Limb (tissue), 2 donors: ENCODE measurements around the gene CTAG1B.
"Not testable (repeated sequence)": the region's sequence is repeated elsewhere in the genome, so short reads cannot be mapped to it uniquely, and the experiment has no call there.

ENCODE experiments used
- DNase-seq, 2 donors: peaks; one replicate each; pipeline ENCODE4 v3.0.0-alpha.2; 2016; ENCODE audit errors: extremely low spot score in 2 of 2

The CTAG1B gene

DNA sequence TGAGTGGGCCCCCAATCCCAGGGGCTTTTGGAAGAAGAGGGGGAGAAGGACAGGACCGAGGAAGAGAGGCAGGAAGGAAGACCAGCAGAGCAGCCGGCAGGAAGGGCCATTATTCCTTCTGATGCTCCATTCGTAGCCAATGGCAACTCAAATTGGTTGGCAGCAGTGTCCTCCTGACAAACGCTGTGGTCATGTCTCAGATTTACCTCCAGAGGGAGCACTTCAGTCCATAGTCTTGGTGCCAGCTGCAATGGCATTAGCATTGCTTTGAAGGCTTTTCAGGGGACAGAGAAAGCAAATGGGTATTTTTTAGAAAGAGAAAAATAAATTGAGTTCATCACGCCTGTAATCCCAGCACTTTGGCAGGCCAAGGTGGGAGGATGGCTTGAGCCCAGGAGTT, 9.9 kb upstream of the CTAG1B start:
- DNase-seq = not testable (repeated sequence)

GRCh38 chrX:154620767-154621414, 1.8 kb upstream of the CTAG1B start:
- not testable (repeated sequence) for DNase-seq

DNA sequence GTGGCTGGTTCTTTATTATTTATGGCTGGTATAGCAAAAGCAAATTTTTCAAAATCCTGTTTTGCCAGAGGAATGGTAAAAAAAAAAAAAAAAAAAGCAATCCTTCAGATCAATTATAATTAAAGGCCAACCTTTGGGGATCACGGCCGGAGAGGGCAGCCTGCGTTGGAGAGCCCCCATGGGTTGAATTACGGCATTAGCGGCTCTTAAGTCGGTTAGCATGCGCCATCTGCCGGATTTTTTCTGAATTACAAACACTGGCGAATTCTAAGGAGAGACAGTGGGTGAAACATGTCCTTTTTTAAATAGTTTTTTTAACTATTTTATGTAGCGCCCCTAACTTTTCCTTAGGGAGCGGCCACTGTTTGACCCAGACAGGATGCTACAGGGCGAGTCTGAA, 5.5 kb downstream of the CTAG1B start:
- not testable (repeated sequence) for DNase-seq

- DNase-seq = not testable (repeated sequence)
Observed at GRCh38 chrX:154611146-154611545, 7.9 kb downstream of the CTAG1B start.

- DNase-seq = not testable (repeated sequence)
Observed at GRCh38 chrX:154608823-154609222, 10.3 kb downstream of the CTAG1B start.

GRCh38 chrX:154607976-154608375, 11.1 kb downstream of the CTAG1B start:
- DNase-seq = not testable (repeated sequence)

DNA sequence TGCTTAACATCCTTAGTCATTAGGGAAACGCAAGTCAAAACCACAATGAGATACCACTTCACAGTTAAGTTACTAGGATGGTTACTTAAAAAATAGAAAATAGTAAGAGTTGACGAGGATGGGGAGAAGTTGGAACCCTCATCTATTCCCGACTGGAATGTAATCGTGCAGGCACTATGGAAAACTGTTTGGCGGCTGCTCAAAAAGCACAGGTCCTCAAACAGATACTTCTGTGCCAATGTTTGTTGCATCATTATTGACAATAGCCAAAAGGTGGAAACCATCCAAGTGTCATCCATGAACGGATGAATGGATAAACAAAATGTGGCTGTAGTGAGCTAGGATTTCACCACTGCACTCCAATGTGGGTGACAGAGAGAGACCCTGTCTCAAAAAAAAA, 11.7 kb downstream of the CTAG1B start:
- no peak for DNase-seq

DNA sequence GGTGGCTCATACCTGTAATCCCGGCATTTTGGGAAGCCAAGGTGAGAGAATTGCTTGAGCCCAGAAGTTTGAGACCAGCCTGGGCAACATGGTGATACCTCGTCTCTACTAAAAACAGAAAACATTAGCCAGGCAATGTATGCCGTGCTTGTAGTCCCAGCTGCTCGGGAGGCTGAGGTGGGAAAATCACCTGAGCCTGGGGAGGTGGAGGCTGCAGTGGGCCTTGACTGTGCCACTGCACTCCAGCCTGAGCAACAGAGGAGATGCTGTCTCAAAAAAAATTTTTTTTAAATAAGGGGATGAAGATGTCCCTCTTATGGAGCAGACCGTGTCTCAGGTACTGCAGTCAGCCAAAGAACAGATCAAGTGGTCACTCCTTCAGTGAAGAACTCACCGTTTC, 13.5 kb downstream of the CTAG1B start:
- DNase-seq = no peak

DNA sequence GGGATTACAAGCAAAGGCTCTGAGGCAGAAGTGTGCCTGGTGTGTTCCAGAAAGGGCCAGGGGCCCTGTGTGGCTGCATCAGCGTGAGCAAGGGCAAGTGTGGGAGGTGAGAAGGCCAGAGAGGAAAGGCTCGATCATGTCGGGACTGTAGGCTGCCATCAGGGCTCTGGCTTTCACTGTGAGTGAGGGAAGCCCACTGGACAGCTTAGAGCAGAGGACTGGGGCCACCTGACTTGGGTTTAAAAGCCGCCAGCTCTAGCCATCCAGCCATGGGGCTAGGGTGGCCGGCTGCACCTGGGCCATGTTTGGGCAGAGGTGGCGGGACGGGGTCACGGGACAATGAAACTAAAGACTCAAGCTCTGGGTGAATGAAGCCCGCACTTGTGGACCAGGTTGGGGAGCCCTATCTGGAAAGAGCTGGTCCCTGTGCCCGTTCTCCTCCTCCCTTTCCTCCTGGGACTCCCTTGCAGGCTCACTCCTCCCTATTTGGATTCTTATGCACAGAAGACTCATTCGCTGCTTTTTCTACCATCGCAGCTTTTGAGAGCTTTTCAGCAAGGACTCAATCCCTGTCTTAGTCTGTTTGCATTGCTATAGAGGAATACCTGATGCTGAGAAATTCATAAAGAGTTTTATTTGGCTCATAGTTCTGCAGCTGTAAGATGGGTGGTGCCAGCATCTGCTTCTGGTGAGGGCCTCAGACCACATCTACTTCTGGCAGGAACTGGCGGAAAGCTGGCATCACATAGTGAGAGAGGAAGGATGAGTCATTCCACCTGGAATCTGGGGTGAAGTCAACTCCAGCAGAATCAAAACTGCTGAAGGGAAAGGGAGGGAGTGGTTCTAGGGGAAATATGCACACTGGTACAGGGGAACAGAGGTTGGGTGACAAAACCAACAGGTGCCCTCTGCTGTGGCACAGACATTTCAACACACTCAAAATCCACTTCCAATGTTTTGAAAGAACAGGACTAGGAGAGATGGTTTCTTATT, 15.3 kb downstream of the CTAG1B start:
- peak in 1 of 2 donors; percentile 3 for DNase-seq

DNA sequence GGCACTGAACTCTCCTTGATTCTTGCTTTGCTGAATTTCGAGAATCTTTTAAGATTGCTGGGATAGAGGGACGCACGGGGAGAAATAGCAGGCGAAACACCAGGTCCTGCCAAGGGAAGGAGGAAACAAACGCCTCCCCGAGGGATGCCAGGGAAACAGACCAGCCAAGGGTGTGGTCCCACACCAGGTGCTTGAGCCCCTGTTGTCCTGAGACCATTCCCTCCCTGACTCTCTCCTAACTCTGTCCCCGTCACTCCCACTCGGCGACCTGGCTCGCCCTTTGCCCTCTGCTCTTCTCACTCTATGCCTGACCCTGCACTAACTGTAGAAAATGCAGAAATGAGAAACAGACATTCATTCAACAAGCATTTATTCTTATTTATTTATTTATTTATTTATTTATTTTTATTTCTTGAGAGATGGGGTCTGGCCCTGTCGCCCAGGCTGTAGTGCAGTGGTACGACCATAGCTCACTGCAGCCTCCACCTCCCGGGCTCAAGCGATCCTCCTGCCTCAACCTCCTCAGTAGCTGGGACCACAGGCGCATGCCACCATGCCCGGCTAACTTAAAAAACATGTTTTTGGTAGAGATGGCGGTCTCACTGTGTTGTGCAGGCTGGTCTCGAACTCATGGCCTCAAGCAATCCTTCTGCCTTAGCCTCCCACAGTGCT, 16.2 kb downstream of the CTAG1B start:
- DNase-seq = no peak

DNA sequence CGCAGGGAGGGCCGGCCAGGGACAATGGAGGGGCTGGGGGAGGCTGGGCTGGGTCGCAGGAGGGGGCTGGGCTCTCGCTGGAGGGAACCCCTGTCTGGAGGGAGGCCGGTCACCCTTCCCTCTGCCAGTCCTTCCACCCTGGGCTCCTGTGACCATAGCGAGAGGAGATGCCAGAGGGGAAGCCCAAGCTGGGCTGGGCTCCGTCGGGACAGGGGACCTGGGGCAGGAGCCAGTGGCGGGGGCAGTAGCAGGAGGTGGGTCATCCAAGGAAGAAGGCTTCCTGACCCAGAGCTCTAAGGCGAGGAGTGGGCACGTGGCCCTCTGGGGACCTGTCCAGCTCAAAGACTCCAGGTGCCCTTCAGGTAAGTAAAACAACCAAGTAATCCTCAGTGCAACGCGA, 16.9 kb downstream of the CTAG1B start:
- DNase-seq = no peak

DNA sequence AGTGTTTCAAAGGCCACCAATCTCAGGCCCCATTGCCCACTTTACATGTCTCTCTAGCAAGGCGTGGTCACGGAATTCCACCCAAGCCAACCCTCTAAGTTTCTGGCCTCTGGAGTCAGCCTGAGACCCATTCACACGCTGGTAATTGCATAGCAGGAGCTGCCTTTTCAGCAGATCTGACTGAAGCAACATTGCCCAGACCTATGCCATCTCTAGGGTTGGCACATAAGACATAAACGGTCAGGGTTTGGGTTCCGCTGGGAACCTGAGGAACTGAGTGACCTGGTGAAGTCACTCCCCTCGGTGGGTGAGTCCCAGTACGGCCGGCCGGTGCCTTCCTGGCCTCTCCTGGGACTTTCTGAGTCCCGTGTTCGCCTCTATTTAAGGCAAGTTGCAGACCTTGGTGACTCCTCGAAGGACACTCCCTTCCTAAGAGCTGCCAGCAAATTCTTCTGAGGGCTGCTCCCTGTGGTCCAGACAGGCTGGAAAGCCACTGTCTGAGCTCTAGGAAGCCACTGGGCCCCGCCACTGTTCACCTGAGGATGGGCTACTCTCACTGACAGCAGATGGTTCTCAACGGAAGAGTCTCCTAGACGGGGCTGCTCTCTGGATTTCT, 18.2 kb downstream of the CTAG1B start:
- DNase-seq = no peak

GRCh38 chrX:154599531-154599930, 19.6 kb downstream of the CTAG1B start:
- DNase-seq = no peak

GRCh38 chrX:154598656-154599055, 20.4 kb downstream of the CTAG1B start:
- DNase-seq = no peak

DNA sequence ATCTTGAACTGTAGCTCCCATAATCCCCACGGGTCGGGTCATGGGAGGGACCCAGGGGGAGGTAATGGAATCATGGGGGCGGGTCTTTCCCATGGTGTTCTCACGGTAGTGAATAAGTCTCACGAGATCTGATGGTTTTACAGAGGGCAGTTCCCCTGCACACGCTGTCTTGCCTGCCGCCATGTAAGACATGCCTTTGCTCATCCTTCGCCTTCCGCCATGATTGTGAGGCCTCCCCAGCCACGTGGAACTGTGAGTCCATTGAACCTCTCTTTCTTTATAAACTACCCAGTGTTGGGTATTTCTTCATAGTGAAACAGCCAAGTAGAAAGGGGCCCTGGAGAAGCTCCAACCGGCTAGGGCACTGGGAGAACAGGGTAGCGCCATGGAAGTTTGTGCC, 21.9 kb downstream of the CTAG1B start:
- no peak for DNase-seq

DNA sequence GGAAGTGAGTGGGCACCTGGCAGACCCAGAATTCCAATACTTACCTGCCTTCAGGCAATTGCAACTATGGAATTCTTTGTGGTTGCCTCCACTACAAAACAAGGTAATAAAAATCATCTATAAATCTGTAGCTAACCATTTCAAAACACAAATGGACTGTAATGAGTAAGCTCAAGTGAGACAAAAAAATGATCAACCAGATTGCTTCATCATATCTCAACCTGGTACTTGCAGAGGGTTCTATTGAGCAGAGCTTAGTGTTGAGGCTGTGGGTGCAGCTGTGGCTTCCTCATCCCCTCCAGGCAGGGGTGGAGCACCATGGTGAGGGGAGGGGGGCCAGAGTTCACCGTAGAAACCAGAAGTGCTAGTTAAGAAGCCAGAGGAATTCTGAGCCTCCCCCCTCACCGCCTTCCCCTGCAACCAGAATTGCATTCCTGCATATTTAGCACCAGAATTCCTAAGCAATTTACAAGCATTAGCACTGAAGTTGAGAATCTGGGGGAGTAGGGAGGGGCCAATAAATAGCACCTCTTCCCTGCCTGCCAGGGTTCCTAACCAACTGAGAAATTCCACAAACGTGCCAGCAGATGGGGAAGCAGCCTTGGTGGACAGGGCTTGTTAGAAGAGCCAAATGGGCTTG, 22.7 kb downstream of the CTAG1B start:
- peak in 1 of 2 donors; percentile 31 for DNase-seq

- DNase-seq = no peak
Observed at GRCh38 chrX:154595559-154596249, 23.4 kb downstream of the CTAG1B start.

DNA sequence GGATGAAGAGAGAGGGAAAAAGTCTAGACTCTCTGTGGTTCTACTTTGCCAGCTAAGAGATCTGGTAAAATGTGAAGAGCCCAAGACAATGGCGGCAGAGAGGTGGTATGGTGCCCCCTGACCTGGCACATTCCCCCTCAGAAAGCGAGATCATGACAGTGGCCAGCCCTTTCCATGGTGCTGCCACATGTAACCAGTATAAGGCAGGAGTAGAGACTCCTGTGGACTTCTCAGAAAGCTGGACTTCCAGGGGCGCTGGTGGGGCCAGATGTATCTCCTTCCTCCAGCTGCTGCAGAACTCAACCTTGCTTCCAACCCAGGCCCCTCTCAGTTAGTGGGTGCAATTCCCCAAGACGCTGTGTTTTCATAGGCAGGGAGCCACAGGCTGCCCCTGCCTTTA, 24.6 kb downstream of the CTAG1B start:
- DNase-seq = no peak

GRCh38 chrX:154593201-154593600, 25.9 kb downstream of the CTAG1B start:
- no peak for DNase-seq

DNA sequence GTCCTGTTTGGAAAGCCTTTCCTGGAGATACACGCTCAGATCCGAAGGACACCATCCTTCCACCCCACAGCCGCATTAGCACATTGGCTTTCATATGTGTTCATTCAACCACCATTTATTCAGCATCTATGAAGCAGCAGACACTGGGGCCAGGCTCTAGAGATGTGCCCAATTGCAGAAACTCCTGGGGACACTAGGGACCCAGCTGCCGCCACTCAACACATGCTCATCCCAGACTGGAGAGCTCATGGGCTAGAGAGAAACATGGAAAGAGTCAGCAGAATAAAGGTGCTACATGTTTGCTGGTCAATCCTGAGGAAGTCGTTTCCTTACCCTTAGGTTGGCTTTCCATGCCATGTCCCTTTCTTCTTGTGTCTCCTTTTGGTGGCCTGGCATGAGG, 26.6 kb downstream of the CTAG1B start:
- DNase-seq = no peak

DNA sequence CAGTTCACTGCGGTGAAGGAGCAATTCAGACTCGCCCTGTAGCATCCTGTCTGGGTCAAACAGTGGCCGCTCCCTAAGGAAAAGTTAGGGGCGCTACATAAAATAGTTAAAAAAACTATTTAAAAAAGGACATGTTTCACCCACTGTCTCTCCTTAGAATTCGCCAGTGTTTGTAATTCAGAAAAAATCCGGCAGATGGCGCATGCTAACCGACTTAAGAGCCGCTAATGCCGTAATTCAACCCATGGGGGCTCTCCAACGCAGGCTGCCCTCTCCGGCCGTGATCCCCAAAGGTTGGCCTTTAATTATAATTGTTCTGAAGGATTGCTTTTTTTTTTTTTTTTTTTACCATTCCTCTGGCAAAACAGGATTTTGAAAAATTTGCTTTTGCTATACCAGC, 28.7 kb downstream of the CTAG1B start:
- not testable (repeated sequence) for DNase-seq
